T-helper 17 cell (primary cell): Measurements from ENCODE around the gene TEDC1. TPM values are rescaled to one million over a fixed set of nuclear protein-coding genes. Genes with fewer than 3 reads are reported as not detected.

Source experiments
- ATAC-seq: fragments of 150-1000 bp; cut with Tn5 transposase; 2 replicates; pipeline ENCODE4 v1.10.0; 2021; ENCODE audit warnings: mild to moderate bottlenecking, moderate library complexity
- DNase-seq, 3 donors: peaks; one replicate each; pipeline versions ENCODE4 v3.0.0 to v3.0.0-alpha.2; 2020 to 2021
- H3K9me3 ChIP-seq: one replicate; pipeline ENCODE4 v1.7.0; 2013; ENCODE audit warnings: low read length, mild to moderate bottlenecking; ENCODE audit not compliant: control insufficient read depth, poor library complexity, severe bottlenecking
- H3K27ac Mint-ChIP-seq: one replicate; pipeline ENCODE4 v1.8.0; 2022; ENCODE audit warnings: mild to moderate bottlenecking, moderate library complexity, mixed read lengths
- H3K27me3 Mint-ChIP-seq: one replicate; pipeline ENCODE4 v1.8.0; 2022; ENCODE audit warnings: mixed read lengths
- H3K36me3 Mint-ChIP-seq: one replicate; pipeline ENCODE4 v1.8.0; 2022; ENCODE audit warnings: low read depth, mixed read lengths
- H3K4me1 Mint-ChIP-seq: one replicate; pipeline ENCODE4 v1.8.0; 2022; ENCODE audit warnings: mild to moderate bottlenecking, mixed read lengths
- H3K4me3 Mint-ChIP-seq: one replicate; pipeline ENCODE4 v1.8.0; 2022; ENCODE audit warnings: mild to moderate bottlenecking, moderate library complexity, mixed read lengths
- total RNA-seq, 4 donors: library from RNA in 2 of 4; stranded (reverse) in 2 of 4; gene quantifications; one replicate each; pipeline ENCODE4 v1.2.3 and lab custom pipeline; 2022 to 2026

TEDC1 gene
- total RNA-seq, 2 donors from 2014 or later, result 141 to 361 TPM

GRCh38 chr14:105495101-105495989 lies 4.3 kb downstream of the TEDC1 start:
- H3K4me3 Mint-ChIP-seq, result no peak overlapping the region
- no peaks in the 10 kb centered on the region for H3K27me3 Mint-ChIP-seq
- H3K36me3 Mint-ChIP-seq, result no peaks in the 10 kb centered on the region
- H3K4me1 Mint-ChIP-seq, result peaks cover 7% of the 10 kb centered on the region
- DNase-seq, result peak; percentile 8 to 11 (median 10)
- ATAC-seq, result no peak
- no peaks in the 10 kb centered on the region for H3K9me3 ChIP-seq
- H3K27ac Mint-ChIP-seq, result peak overlapping the region; percentile 84

GRCh38 chr14:105495990-105496830 lies 5.2 kb downstream of the TEDC1 start:
- no peaks in the 10 kb centered on the region for H3K27me3 Mint-ChIP-seq
- H3K36me3 Mint-ChIP-seq, result no peaks in the 10 kb centered on the region
- H3K9me3 ChIP-seq, result no peaks in the 10 kb centered on the region
- peak overlapping the region; percentile 53 for H3K4me3 Mint-ChIP-seq
- peak overlapping the region; percentile 84 for H3K27ac Mint-ChIP-seq
- peaks cover 3% of the 10 kb centered on the region for H3K4me1 Mint-ChIP-seq
- DNase-seq, result peak in 1 of 3 donors; percentile 10
- no peak for ATAC-seq

- Mint-ChIP-seq H3K36me3 (no peaks in the 10 kb centered on the region), H3K27ac (peak overlapping the region; percentile 84), H3K4me3 (peak overlapping the region; percentile 64), H3K4me1 (no peaks in the 10 kb centered on the region), H3K27me3 (no peaks in the 10 kb centered on the region)
- DNase-seq (no peak), ATAC-seq (no peak)
- no peaks in the 10 kb centered on the region for H3K9me3 ChIP-seq
These were observed 6.0 kb downstream of the TEDC1 start for GRCh38 chr14:105496831-105497591.

- Mint-ChIP-seq H3K4me3 (peak overlapping the region; percentile 64), H3K27ac (peak overlapping the region; percentile 84), H3K4me1 (peaks cover 5% of the 10 kb centered on the region), H3K27me3 (no peaks in the 10 kb centered on the region), H3K36me3 (no peaks in the 10 kb centered on the region)
- H3K9me3 ChIP-seq, result no peaks in the 10 kb centered on the region
- ATAC-seq (no peak), DNase-seq (no peak)
These were observed 6.8 kb downstream of the TEDC1 start for GRCh38 chr14:105497671-105498429.

GRCh38 chr14:105498430-105499255 lies 7.6 kb downstream of the TEDC1 start:
- Mint-ChIP-seq H3K27ac (peak overlapping the region; percentile 84), H3K4me1 (peaks cover 11% of the 10 kb centered on the region), H3K4me3 (peak overlapping the region; percentile 64), H3K27me3 (no peaks in the 10 kb centered on the region), H3K36me3 (no peaks in the 10 kb centered on the region)
- DNase-seq (no peak), ATAC-seq (no peak)
- no peaks in the 10 kb centered on the region for H3K9me3 ChIP-seq

- Mint-ChIP-seq H3K4me3 (peak overlapping the region; percentile 69), H3K36me3 (no peaks in the 10 kb centered on the region), H3K27me3 (no peaks in the 10 kb centered on the region), H3K4me1 (peaks cover 15% of the 10 kb centered on the region), H3K27ac (peak overlapping the region; percentile 95)
- DNase-seq (no peak), ATAC-seq (no peak)
- no peaks in the 10 kb centered on the region for H3K9me3 ChIP-seq
These were observed 8.4 kb downstream of the TEDC1 start for GRCh38 chr14:105499256-105500035.

GRCh38 chr14:105500036-105500725 lies 9.1 kb downstream of the TEDC1 start:
- peaks cover 15% of the 10 kb centered on the region for H3K4me1 Mint-ChIP-seq
- ATAC-seq (no peak), DNase-seq (no peak)
- no peaks in the 10 kb centered on the region for H3K27me3 Mint-ChIP-seq
- no peaks in the 10 kb centered on the region for H3K9me3 ChIP-seq
- peak overlapping the region; percentile 69 for H3K4me3 Mint-ChIP-seq
- H3K27ac Mint-ChIP-seq, result peak overlapping the region; percentile 95
- no peaks in the 10 kb centered on the region for H3K36me3 Mint-ChIP-seq

- no peaks in the 10 kb centered on the region for H3K9me3 ChIP-seq
- H3K36me3 Mint-ChIP-seq, result no peaks in the 10 kb centered on the region
- DNase-seq, result no peak
- H3K4me3 Mint-ChIP-seq, result peak overlapping the region; percentile 69
- H3K4me1 Mint-ChIP-seq, result peaks cover 15% of the 10 kb centered on the region
- no peak for ATAC-seq
- peak overlapping the region; percentile 95 for H3K27ac Mint-ChIP-seq
- no peaks in the 10 kb centered on the region for H3K27me3 Mint-ChIP-seq
These were observed 9.7 kb downstream of the TEDC1 start for GRCh38 chr14:105500726-105501101.

GRCh38 chr14:105501504-105502291 lies 10.7 kb downstream of the TEDC1 start:
- ATAC-seq, result peak; percentile 8

More at GRCh38 chr14:105501504-105502291, 10.7 kb downstream of the TEDC1 start:
- no peak for DNase-seq
- H3K4me1 Mint-ChIP-seq, result peaks cover 15% of the 10 kb centered on the region
- no peaks in the 10 kb centered on the region for H3K27me3 Mint-ChIP-seq
- peak overlapping the region; percentile 95 for H3K27ac Mint-ChIP-seq
- no peaks in the 10 kb centered on the region for H3K36me3 Mint-ChIP-seq
- peak overlapping the region; percentile 39 for H3K4me3 Mint-ChIP-seq
- no peaks in the 10 kb centered on the region for H3K9me3 ChIP-seq
